Thyroid gland (tissue), 4 donors: ENCODE data around the gene GNLY. TPM values are rescaled to one million over a fixed set of nuclear protein-coding genes. Genes with fewer than 3 reads are reported as not detected.

Experiments
- DNase-seq, 2 donors: peaks; one replicate each; pipeline ENCODE4 v3.0.0-alpha.2; 2019
- H3K27ac ChIP-seq, 3 donors: fragments of 200-600 bp; sonication (generic); 1 replicate in 2 of 3; 2 replicates in 1 of 3; pipeline ENCODE4 v1.5.1; 2016 to 2019; ENCODE audit warnings: mild to moderate bottlenecking in 1 of 3, moderate library complexity in 1 of 3
- H3K27me3 ChIP-seq: fragments of 200-600 bp; sonication (generic); one replicate; pipeline ENCODE4 v1.5.1; 2019
- H3K36me3 ChIP-seq, 2 donors: fragments of 200-600 bp; sonication (generic); one replicate each; pipeline ENCODE4 v1.5.1; 2016 to 2019
- H3K4me1 ChIP-seq, 2 donors: fragments of 200-600 bp; sonication (generic); one replicate each; pipeline ENCODE4 v1.5.1; 2017 to 2019
- H3K4me3 ChIP-seq, 3 donors: fragments of 200-600 bp; sonication (generic); replicated peaks in 1 of 3; 1 replicate in 2 of 3; 2 replicates in 1 of 3; pipeline ENCODE4 v1.5.1; 2016; ENCODE audit warnings: mild to moderate bottlenecking in 1 of 3
- H3K9me3 ChIP-seq: fragments of 200-600 bp; sonication (generic); one replicate; pipeline ENCODE4 v1.5.1; 2017
- CTCF ChIP-seq, 6 experiments: fragments of 200-600 bp in 3 of 6; fragments of 450-650 bp in 3 of 6; sonication (generic) in 3 of 6; IDR thresholded peaks; one replicate each; pipeline ENCODE4 v1.5.1; 2016 to 2019; ENCODE audit warnings: antibody characterized with exemption in 6 of 6, mild to moderate bottlenecking in 2 of 6, inconsistent platforms in 1 of 6, moderate library complexity in 1 of 6
- POLR2A ChIP-seq, 2 donors: fragments of 450-650 bp; IDR thresholded peaks; one replicate each; pipeline ENCODE4 v1.6.1; 2017; ENCODE audit warnings: antibody characterized with exemption in 2 of 2, mild to moderate bottlenecking in 2 of 2, moderate library complexity in 1 of 2
- WGBS, 2 donors: methylation state at CpG; one replicate each; pipeline ENCODE4 v1.1.5; 2017; 5-methylcytosine and 5-hydroxymethylcytosine counted together
- intact Hi-C: fragments of 100-400 bp; cut with DNase I; formaldehyde crosslinking; loops from one replicate; pipeline ENCODE4 v1.15.1; 2023
- total RNA-seq, 4 donors: library from RNA; depleted of rRNA; stranded (reverse); fragments of >200 nt; gene quantifications; one replicate each; pipeline ENCODE4 v1.2.3, GENCODE V29; 2016

Gene GNLY
- total RNA-seq, 4 donors from 2014 or later, result 0.22 to 3.6 (median 0.63) TPM; not detected in 1

- H3K4me3 ChIP-seq, result no peak overlapping the region
- peak; percentile 97 to 98 for DNase-seq
- WGBS, 2 donors, result 5 to 17% methylated on average over 18 to 22 of the region's 25 CpGs
- no peaks in the 10 kb centered on the region for H3K36me3 ChIP-seq
- no peaks in the 10 kb centered on the region for H3K27me3 ChIP-seq
- TF ChIP-seq CTCF (IDR thresholded peaks at IDR 0.05), result peak; percentile 97 to 100 (median 98)
- peak in 1 of 2 donors; percentile 42 for TF ChIP-seq POLR2A (IDR thresholded peaks at IDR 0.05)
- peak overlapping the region; percentile 71 to 94 (median 93) for H3K27ac ChIP-seq
- H3K9me3 ChIP-seq, result no peaks in the 10 kb centered on the region
- peaks cover 18 to 53% of the 10 kb centered on the region in 2 donors for H3K4me1 ChIP-seq
- intact Hi-C loops, result no loop called here
These were observed 15.1 kb upstream of the GNLY start for GRCh38 chr2:85678794-85679672.

GRCh38 chr2:85680707-85681371 lies 13.3 kb upstream of the GNLY start:
- H3K9me3 ChIP-seq, result no peaks in the 10 kb centered on the region
- peaks cover 18 to 53% of the 10 kb centered on the region in 2 donors for H3K4me1 ChIP-seq
- no peak for DNase-seq
- H3K4me3 ChIP-seq, result no peak overlapping the region
- WGBS, 2 donors, result 75 to 76% methylated on average over 2 of the region's 2 CpGs
- H3K36me3 ChIP-seq, result no peaks in the 10 kb centered on the region
- H3K27ac ChIP-seq, result peak overlapping the region in 2 of 3 donors; percentile 93 to 94
- intact Hi-C loops, result no loop called here
- H3K27me3 ChIP-seq, result no peaks in the 10 kb centered on the region
- no peak for TF ChIP-seq POLR2A (IDR thresholded peaks at IDR 0.05)
- TF ChIP-seq CTCF (IDR thresholded peaks at IDR 0.05), result no peak

- peak overlapping the region in 2 of 3 donors; percentile 93 to 94 for H3K27ac ChIP-seq
- intact Hi-C loops, result no loop called here
- H3K4me1 ChIP-seq, result peaks cover 18 to 48% of the 10 kb centered on the region in 2 donors
- H3K4me3 ChIP-seq, result no peak overlapping the region
- no peaks in the 10 kb centered on the region for H3K27me3 ChIP-seq
- no peaks in the 10 kb centered on the region for H3K36me3 ChIP-seq
- no peak for TF ChIP-seq CTCF (IDR thresholded peaks at IDR 0.05)
- TF ChIP-seq POLR2A (IDR thresholded peaks at IDR 0.05), result no peak
- WGBS, 2 donors, result 80% methylated on average over 5 of the region's 5 CpGs
- DNase-seq, result peak; percentile 35 to 37
- no peaks in the 10 kb centered on the region for H3K9me3 ChIP-seq
These were observed 12.8 kb upstream of the GNLY start for GRCh38 chr2:85681372-85681763.

- H3K4me1 ChIP-seq, result peaks cover 18 to 44% of the 10 kb centered on the region in 2 donors
- H3K27ac ChIP-seq, result peak overlapping the region in 1 of 3 donors; percentile 94
- DNase-seq, result no peak
- H3K36me3 ChIP-seq, result no peaks in the 10 kb centered on the region
- TF ChIP-seq CTCF (IDR thresholded peaks at IDR 0.05) (no peak), POLR2A (IDR thresholded peaks at IDR 0.05) (no peak)
- H3K27me3 ChIP-seq, result no peaks in the 10 kb centered on the region
- WGBS, 2 donors, result 100% methylated on average over 1 of the region's 1 CpG
- no peaks in the 10 kb centered on the region for H3K9me3 ChIP-seq
- intact Hi-C loops, result no loop called here
- no peak overlapping the region for H3K4me3 ChIP-seq
These were observed 12.4 kb upstream of the GNLY start for GRCh38 chr2:85681776-85682175.

- Histone ChIP-seq H3K4me3 (no peak overlapping the region), H3K27ac (no peak overlapping the region), H3K36me3 (no peaks in the 10 kb centered on the region), H3K9me3 (no peaks in the 10 kb centered on the region), H3K27me3 (no peaks in the 10 kb centered on the region), H3K4me1 (peaks cover 18 to 44% of the 10 kb centered on the region in 2 donors)
- TF ChIP-seq CTCF (IDR thresholded peaks at IDR 0.05) (no peak), POLR2A (IDR thresholded peaks at IDR 0.05) (no peak)
- peak; percentile 30 to 34 for DNase-seq
- intact Hi-C loops, result no loop called here
- WGBS, 2 donors, result 98% methylated on average over 5 of the region's 5 CpGs
These were observed 11.8 kb upstream of the GNLY start for GRCh38 chr2:85682378-85682777.
